NCI-H82 (cell line): Measurements from ENCODE around the gene PHF8.

Experiments
- DNase-seq: peaks from one replicate; lab custom pipeline; 2025; lab: John Stamatoyannopoulos, UW

The PHF8 gene

DNA sequence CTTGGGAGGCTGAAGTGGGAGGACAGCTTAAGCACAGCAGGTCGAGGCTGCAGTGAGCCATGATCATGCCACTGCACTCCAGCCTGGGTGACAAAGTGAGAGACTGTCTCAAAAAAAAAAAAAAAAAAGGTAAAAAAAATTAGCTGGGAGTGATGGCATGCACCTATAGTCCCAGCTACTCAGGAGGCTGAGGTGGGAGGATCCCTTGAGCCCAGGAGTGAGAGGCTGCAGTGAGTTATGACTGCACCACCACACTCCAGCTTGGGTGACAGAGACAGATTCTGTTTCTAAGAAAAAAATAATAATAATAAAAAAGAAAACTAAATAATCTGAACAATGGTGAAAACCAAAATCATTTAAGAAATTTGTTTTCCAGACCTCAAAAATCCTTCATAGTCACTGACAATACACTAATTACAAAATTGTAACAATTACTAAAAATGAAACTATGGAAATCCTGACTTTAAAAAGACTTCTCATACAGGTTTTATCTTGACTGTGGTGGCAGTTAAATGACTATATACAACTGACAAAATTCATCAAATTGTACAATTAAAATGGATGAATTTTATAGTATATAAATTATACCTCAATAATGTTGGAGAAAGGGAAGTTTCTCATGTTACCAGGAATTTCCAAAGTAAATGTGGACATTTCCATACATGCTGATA lies 31.3 kb downstream of the PHF8 start:
- no peak for DNase-seq

DNA sequence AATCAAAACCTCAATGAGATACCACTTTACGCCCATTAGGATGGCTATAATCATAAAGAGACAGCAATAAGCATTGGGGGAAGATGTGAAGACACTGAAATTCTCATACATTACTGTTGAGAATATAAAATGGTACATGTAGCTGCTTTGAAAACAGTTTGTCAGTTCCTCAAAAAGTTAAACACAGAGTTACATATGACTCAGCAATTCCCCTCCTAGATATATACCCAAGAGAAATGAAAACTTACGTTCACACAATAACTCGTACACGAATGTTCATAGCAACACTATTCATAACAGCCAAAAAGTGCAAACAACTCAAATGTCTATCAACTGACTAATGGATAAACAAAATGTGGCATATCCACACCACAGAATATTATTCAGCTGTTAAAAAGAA lies 36.6 kb downstream of the PHF8 start:
- DNase-seq = no peak

DNA sequence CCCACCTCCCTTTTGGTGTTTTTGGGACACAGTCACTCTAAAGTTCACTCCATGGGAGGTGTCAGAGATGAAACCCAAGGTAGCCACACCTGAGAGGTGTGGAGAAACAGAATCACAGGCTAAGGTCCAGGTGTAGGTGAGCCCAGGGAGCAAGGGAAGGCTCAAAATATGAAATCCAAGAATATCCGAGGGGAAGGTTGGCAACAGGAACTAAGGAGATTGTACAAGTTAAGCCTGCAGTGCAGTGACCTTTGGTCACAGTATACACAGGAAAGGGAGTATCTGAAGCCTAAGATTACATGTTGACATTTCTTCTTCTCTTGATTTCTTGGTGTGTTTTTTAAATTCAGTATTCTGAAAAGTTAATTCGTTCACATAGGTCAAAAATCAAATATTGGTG lies 46.5 kb downstream of the PHF8 start:
- no peak for DNase-seq

DNA sequence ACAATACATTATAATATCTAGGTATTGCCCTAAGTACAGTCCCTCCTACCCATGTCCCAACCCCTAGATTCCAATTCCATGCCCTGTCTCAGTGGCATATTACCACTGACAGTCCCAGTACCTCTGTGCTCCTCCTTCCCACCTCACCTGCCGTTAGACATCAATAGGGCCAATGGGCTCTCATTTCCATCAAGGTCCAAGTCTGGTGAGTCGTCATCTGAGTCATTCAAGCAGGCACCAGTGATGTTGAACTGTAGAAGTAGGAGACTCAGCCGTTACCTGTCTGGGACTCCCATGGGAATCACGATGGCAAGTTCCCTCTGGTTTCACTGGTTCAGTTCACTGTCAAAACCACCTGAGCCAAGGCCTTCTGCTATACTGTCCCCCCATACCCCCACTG lies 51.7 kb downstream of the PHF8 start:
- DNase-seq = no peak

DNA sequence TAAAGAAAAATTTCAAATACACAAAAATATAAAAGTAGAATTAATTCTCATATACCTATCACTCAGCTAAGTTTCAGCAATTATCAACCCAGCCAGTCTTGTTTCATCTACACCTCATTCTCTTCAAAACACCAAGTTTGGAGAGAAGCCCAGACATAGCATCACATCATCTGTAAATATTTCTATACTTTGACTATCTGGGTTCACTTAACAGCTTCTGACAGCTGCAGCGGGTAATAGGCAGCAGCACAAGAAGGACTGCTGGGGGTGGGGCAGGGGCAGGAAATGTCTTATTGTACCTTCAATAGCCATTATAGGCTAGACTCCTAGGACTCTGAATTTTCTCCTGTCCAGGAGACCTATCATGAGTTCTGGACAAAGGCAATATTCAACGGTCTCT lies 54.1 kb downstream of the PHF8 start:
- DNase-seq = no peak

DNA sequence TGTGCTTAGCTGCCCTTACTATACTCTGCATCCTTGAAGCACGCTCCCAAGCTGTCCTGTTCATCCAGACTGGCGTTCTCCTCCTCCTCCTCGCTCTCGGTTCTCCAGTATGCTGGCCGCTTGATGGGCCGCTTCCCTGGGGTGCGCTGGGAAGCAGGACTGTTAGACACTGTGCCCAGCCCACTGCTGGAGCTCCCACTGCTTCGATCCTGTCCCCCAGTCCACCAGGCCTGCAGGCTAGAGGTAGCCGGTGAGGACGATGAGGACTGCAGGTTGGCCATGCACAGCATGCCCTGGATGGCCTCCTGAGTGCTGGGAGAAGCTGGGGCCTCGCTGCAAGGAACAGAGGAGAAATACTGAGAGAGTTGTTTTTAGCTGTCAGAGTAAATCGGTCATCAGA lies 59.4 kb downstream of the PHF8 start:
- no peak for DNase-seq

DNA sequence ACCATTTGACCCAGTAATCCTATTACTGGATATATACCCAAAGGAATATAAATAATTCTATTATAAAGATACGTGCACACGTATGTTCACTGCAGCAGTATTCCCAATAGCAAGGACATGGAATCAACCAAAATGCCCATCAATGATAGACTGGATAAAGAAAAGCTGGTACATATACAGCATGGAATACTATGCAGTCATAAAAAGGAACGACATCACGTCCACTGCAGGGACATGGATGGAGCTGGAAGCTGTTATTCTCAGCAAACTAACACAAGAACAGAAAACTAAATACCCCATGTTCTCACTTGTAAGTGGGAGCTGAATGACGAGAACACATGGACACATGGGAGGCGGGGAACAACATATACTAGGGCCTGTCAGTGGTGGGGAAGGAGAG lies 69.7 kb downstream of the PHF8 start:
- no peak for DNase-seq

DNA sequence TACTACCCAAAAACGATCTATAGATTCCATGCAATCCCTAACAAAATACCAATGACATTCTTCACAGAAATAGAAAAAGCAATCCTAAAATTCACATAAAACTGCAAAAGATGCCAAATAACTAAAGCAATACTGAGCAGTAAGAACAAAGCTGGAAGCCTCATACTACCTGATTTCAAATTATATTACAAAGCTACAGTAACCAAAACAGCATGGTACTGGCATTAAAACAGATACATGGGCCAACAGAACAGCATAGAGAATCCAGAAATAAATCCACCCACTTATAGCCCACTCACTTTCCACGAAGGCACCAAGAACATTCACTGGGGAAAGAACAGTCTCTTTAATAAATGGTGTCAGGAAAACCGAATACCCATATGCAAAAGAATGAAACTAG lies 74.7 kb downstream of the PHF8 start:
- no peak for DNase-seq

DNA sequence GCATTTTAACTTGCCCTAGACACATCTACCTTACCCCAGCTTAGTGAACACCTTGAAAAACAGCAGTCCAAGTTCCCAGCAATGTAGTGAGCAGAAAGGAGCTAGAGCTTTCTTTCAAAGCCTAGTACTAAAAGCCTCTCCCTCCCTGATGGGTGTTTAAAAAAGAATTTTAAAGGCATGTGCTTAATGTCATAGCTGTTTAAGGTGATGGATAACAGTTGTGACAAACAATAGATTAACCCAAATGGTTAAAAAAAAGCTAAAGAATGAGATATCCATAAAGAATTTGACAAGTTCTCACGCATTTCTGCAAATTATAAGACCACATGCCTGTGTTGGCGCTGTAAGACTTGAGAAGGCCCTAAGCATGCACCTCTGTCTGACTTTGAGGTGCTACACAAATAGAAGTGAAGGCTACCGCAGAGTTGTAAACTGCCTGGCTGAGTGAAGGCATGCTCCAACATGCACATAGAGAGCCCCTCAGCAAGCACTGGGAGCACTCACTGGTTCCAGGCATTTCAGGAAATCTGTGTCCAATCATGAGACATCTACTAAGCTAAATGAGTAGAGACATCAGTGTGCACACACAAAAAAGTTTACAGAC lies 94.0 kb downstream of the PHF8 start:
- DNase-seq = no peak

DNA sequence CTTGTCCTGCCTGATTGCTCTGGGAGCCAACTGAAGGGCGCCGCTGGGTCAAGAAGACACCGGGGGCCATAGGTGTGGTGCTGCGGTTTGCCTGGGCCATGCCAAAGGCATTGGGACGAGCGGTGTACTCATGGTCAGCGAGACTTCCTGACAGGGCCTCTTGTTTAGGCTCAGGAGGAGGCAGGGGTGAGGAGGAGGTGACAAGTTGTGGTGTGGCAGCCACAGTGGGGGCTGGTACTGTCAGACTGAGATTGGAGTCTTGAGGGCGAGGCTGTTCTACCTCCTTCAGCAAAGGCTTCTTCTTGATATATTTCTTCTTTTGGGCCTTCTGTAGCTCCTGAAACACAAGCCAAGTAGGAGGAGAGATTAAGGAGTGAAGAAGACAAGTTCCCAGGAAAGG lies 104.1 kb downstream of the PHF8 start:
- no peak for DNase-seq

DNA sequence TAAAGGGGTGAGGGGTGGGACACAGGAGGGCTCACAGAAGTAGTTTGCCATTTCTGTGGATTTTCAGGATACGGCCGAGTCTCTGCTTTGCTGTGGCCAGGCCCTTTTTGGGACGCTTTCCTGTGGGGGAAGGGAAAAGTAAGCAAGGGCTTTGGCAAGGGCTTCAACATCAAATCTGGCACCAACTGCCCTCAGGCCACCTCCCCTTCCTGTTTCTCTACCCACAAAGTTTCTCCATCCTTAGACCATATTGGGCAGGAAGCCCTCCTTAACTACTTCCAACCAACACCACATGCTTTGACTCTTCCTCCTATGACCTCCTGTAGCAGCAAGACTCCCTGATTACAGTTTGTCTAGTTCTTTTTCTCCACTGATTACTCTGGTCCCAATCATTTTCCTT lies 105.1 kb downstream of the PHF8 start:
- no peak for DNase-seq

DNA sequence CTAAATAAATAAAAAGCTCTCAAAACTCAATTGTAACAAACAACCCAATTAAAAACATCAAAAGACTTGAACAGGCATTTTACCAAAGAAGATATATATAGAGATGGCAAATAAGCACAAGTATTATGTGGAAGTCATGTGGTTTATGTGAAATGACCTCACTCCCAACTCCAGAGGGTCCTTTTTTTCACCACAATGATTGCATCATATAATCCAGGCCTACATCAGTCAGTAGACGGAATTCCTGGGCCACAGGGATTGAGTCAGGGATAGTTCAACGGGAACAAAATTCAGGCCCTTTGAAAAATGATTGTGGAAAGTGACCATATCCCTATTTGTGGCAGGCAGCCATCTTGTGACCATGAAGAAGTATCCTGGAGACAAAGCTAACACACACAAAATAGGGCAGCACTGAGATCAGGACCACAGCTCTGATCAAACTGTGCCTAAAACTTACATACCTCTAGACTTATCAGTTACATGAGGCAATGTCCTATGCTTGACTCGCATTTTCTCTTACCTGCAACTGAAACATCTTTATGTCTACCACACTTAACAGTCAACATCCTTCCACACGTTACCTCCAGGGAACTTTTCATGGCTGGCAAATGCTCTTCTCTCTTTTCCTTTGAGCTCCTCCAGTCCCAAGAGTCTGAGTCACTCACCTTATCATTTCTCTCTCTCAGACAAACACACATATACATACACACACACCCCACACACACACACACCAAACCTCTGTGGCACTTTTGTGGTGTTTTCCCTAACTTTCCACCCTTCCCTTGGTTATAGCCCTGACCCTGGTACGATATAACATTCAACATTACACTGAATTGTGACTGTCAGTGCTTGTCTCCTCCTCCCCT lies 113.5 kb downstream of the PHF8 start:
- DNase-seq = no peak

DNA sequence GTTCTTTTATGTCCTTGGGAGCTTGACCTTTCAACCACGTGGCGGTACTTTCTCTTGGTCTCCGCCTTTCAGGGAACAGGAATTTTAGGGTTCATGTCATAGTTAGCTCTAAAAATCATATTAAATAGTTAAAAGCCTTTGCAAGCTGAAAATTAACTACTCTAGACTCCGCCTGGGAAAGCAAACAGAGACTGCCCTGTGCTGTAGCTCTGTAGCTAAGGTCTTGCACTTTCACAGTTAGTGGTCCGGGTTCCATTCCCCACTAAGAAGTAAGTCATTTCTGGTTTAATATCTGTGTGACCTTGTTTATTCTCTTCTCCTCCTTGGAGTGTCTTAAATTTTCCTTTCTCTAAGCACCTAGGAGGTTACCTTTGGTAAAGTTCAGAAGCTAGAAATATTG lies 118.2 kb downstream of the PHF8 start:
- DNase-seq = no peak

DNA sequence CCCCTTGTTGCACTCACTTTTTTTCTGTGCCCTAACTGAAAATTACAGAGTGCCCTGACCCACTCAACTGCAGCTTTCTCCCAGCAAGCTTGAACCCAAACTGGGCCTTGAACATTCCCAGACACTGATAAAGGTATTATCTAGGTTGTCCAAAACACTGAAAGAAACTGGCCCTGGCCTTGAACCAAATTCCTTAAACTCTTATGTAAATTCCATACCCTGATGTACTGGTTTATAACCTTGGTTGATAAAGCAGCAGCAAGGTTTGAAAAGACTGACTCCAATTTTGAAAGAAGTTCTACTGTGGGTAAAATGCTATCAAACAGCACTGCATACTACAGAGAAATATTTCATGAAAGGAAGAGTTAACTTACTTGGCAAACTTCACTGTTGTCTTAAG lies 125.6 kb downstream of the PHF8 start:
- DNase-seq = no peak

DNA sequence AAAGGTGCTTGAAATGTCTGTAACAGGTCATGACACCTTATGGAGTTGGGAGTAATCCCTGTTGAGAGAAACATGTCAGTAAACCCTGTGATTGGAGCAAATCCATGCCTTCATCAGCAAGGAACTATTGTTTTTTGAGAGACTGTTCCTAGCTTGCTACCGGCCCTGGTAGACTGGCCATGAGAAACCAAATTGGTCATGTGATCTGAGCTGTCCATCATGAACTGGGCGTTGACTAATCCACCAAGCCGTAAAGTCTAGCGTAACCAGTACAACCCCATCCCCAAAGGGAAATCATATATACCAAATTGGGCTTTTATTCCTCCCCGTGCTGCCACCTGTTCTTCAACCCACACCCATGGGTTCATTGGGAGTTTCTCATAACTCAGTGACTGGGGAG lies 143.7 kb downstream of the PHF8 start:
- no peak for DNase-seq

DNA sequence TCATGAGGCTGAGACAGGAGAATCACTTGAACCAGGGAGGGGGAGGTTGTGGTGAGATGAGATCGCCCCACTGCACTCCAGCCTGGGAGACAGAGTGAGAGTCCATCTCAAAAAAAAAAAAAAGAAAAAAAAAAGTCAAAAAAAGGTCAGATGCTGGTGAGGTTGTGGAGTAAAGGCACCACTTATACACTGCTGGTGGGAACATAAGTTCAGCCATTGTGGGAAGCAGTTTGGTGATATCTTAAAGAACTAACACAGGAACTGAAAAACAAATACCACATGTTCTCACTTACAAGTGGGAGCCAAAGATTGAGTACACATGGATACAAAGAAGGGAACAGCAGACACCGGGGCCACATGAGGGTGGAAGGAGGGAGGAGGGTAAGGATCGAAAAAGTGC lies 149.0 kb downstream of the PHF8 start:
- no peak for DNase-seq
